GM21737 (cell line): ENCODE data around the gene SAMMSON.

Experiments
- ATAC-seq: cut with Tn5 transposase; IDR thresholded peaks from one replicate; pipeline ENCODE4 v1.9.1; 2021; ENCODE audit warnings: mild to moderate bottlenecking, moderate library complexity; ENCODE audit not compliant: unreplicated experiment

Gene SAMMSON

GRCh38 chr3:69999140-70000027, at the start of gene SAMMSON:
SAMMSON (plus strand) TSS chr3:69999733.
- ATAC-seq: no peak

- no peak for ATAC-seq
Measured at GRCh38 chr3:69951616-69952015, 47.9 kb upstream of the SAMMSON start.

- ATAC-seq: no peak
Measured at GRCh38 chr3:69959581-69959980, 40.0 kb upstream of the SAMMSON start.

GRCh38 chr3:69961706-69962439, 37.7 kb upstream of the SAMMSON start:
- ATAC-seq: no peak

GRCh38 chr3:69963643-69964042, 35.9 kb upstream of the SAMMSON start:
- no peak for ATAC-seq

DNA sequence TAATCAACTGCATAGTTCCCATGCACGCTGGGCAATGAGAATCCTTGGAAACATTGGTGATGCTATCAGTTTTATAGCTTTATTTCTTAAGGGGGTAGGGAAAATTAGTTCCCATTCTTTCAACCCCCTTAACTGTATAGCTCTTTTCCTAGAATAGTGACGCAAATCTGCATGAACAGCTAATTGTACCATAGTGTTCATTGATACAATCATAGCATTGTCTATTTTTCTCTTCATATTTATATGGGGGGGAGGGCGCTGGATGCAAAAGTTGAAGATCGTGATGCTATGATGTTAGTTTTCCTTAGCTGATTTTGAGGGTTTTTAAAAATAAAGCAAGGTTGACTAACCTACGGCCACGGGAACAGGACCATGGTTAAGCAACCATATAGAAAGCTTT, 32.4 kb upstream of the SAMMSON start:
- no peak for ATAC-seq

GRCh38 chr3:69970827-69971226, 28.7 kb upstream of the SAMMSON start:
- ATAC-seq: no peak

DNA sequence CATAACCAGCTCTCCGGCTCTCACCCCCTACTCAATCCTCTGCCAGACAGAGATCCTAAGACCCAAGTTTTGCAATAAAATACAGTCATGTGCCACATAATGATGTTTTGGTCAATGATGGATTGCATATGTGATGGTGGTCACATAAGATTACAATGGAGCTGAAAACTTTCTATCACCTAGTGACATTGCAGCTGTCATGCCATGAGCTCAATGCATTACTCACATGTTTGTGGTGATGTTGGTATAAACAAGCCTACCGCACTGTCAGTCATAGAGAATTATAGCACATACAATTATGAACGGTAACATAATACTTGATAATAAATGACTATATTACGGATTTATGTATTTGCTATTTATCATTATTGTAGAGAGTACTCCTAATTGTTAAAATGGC, 26.9 kb upstream of the SAMMSON start:
- no peak for ATAC-seq

DNA sequence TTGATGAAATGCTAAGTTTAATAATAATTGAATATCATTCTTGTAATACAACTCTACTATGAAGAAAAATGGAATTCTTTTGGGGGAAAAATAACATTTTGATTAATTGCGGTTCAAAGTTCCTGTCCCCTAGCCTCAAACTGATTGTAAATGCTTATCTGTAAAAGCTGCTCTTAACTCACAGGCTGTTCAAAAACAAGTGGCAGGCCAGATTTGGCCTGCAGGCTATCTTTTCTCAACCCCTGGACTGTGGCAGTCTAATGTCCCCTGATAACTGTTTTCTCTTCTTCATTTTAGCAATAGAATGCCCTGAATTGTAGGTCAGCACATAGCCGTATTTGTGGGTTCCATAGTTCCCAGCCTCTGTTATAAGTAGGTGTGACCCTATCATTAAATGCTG, 23.5 kb upstream of the SAMMSON start:
- no peak for ATAC-seq

DNA sequence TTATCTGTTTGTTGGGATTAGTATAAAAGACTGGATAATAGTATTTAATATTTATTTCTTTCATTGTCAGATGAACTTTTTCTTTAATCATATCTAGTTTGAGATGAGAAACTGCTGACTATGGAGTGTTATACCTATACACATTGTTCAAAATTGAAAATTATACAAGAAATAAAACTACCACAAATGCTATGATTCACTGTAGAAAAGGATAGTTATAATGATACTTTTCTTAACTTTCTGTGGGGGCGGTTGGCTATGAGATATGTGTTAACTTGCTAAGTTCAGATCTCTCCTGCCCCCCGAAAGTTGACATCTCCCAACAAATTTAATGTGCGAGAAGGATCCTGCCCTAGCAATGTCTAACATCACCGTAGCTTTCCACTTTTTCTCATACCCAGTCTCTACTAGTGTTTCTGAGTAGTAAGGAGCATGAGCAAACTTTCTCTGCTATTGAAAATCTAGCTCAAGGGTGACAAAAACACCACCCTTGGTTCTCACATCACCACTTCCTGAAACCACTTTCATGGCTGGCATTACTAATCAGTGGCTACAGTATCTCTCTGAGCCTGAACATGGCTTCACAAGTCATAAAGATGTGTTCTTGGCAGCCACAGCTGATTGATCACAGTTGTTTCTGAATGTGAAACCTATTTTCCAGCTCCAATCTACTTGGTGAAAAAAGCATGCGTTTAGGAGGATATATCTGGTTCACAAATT, 15.8 kb upstream of the SAMMSON start:
- ATAC-seq: no peak

GRCh38 chr3:69985266-69985665, 14.3 kb upstream of the SAMMSON start:
- no peak for ATAC-seq

DNA sequence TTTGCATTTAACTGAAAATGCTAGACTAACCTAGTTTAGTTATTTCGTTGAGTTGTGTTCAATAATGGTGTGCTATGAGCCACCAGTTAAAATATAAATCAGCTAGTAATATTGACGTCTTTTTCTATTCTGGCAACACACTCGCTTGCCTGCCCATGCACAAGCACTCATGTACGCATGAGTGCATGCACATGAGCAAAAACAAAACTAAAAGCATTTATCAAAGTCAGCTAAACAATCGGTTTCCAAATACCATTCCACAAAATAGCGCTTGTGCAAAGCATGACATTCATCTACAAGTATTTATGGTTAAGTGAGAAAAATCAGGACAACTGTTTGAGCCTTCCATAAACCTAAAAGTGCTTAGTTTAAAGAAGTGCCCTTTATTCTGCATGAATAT, 13.1 kb upstream of the SAMMSON start:
- ATAC-seq: no peak

GRCh38 chr3:69987833-69988232, 11.7 kb upstream of the SAMMSON start:
- no peak for ATAC-seq

- no peak for ATAC-seq
Measured at GRCh38 chr3:69993757-69994156, 5.8 kb upstream of the SAMMSON start.

DNA sequence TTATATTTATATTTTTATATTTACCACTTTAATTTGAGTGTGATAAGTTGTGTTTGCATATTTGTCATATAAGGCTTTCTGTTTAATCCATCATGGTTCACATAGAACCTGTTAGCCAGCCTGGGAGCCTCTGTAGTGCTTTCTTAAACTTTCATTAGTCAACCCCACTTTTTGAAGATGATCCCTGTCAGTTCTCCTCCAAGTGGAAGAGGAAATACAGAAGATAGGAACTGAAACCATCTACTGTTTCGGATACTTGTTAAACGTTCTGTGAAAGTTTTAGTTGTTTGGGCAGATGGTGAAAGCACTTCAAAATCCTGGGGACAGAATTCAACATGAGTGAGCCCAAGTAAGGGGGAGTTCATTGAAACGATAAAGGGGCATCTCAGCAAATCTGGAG, 4.6 kb upstream of the SAMMSON start:
- no peak for ATAC-seq

DNA sequence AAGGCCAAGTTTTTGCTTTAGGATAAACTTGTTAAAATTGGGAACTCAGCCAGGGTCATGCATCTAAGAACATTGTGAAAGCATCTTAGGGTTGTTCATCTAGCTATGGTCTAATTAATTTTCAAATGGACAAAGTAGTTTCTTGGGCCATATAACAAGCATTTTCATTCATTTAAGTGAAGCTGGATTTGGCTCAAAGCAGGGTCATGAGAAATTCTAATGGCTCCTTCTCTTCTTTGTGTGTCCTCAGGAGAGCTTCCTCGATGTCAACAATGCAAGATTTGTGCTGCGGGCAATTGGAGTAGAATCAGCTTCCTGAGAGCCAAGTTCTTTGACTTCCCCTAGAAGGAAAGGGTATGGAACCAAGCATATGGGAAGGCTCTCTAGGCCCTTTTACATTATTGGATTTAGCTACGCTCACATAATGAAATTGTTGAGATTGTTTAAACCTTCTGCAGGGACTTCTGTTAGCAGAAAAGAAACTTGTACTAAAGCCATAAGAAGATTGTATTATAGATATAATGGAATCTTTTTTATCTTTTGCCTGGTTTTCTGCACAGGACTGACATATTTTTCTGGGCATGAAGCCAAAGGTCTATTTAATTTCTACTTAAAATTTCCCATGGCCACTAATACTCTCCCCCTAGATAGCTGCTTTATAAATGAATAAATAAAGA, 1.8 kb upstream of the SAMMSON start:
- ATAC-seq: no peak

- ATAC-seq: no peak
Measured at GRCh38 chr3:69998759-69999139, 784 bp upstream of the SAMMSON start.

DNA sequence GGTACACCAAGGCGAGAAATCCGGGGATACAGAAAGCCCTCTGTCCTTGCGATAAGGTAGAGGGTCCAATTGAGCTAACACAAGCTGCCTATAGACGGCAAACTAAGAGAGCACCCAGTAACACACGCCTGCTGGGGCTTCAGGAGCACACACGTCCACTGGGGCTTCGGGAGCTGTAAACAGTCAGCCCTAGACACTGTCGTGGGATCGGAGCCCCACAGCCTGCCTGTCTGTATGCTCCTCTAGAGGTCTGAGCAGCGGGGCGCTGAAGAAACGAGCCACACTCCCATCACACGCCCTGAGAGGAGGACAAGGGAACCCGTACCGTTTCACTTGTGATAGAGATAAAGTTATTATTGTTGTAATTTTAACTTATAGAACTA, 486 bp downstream of the SAMMSON start:
- ATAC-seq: no peak

DNA sequence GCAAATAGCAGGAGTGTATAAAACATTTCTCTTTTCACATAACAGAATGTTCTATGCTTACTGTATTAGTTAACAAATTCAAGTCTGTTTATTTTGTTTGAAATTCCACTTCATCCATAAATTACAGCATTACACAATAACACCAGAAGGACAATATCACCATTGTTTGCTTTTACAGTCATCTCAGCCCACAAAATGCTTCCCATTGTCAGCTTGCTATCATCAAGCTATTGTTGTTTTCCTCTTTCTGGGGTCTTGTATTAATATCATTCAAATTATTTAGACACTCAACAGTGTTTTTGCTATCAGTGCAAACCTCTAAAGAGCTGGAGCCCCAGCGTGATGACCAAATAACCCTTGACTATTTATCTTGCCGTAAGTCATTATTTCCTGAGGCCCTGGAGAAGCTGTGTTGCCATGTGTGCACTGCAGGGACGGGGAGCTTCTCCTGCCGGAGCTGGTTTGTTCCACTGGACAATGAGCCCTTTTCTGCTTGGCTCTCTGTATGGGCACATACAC, 1.1 kb downstream of the SAMMSON start:
- no peak for ATAC-seq

DNA sequence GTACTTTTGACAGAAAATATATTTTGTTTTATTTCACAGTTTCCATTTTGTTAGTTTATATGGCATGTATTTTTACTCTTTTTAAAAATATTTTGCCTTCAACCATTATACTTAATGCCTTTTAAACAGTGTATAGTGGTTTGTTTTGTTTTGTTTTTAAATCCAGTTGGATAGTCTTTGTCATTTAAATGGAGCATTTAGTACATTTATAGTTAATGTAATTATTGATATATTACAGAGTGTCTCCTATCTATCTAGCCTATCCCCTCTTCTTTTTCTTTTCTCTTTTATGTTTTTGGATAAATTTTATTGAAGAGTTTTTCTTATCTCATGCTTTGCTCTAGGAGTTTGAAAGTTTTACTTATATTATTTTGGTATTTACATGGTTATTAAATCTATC, 3.6 kb downstream of the SAMMSON start:
- no peak for ATAC-seq

GRCh38 chr3:70006089-70006488, 6.6 kb downstream of the SAMMSON start:
- no peak for ATAC-seq
